Measurements from ENCODE around the gene PQBP1.
"Not testable (repeated sequence)": the region's sequence is repeated elsewhere in the genome, so short reads cannot be mapped to it uniquely, and the experiment has no call there.

The PQBP1 gene

GRCh38 chrX:48897625-48898306, at the start of gene PQBP1, which contains the start of gene TIMM17B:
Gene PQBP1 (plus strand): TSS chrX:48897930. CDS start chrX:48898510, 580 bp downstream.
Gene TIMM17B (minus strand): TSS chrX:48897768. CDS start chrX:48897749, 19 bp downstream.
- Mint-ChIP-seq H3K4me3 (peak within 1 kb of the TSS; percentile 95), H3K4me1 (ENCODE audit: low read depth) (peaks cover 17% of the 10 kb centered on the region), H3K9me3 (no peaks in the 10 kb centered on the region), H3K27ac (peak within 1 kb of the TSS; percentile 99), H3K36me3 (ENCODE audit: low read depth) (peaks cover 15% of the 10 kb centered on the region), H3K27me3 (ENCODE audit: low read depth) (no peaks in the 10 kb centered on the region)

GRCh38 chrX:48848847-48849246, 48.9 kb upstream of the PQBP1 start:
- Mint-ChIP-seq H3K4me1 (ENCODE audit: low read depth) (peaks cover 4% of the 10 kb centered on the region), H3K36me3 (ENCODE audit: low read depth) (no peaks in the 10 kb centered on the region), H3K9me3 (no peaks in the 10 kb centered on the region), H3K4me3 (no peak overlapping the region), H3K27me3 (ENCODE audit: low read depth) (peaks cover 6% of the 10 kb centered on the region), H3K27ac (no peak overlapping the region)

GRCh38 chrX:48852857-48853256, 44.9 kb upstream of the PQBP1 start:
- H3K27ac Mint-ChIP-seq: no peak overlapping the region
- H3K4me3 Mint-ChIP-seq: no peak overlapping the region
- H3K4me1 Mint-ChIP-seq (ENCODE audit: low read depth): peaks cover 9% of the 10 kb centered on the region
- no peaks in the 10 kb centered on the region for H3K36me3 Mint-ChIP-seq (ENCODE audit: low read depth)
- H3K9me3 Mint-ChIP-seq: no peaks in the 10 kb centered on the region
- peaks cover 23% of the 10 kb centered on the region for H3K27me3 Mint-ChIP-seq (ENCODE audit: low read depth)

GRCh38 chrX:48853494-48853893, 44.2 kb upstream of the PQBP1 start:
- H3K4me3 Mint-ChIP-seq; H3K9me3 Mint-ChIP-seq; H3K36me3 Mint-ChIP-seq (ENCODE audit: low read depth); H3K27ac Mint-ChIP-seq; H3K4me1 Mint-ChIP-seq (ENCODE audit: low read depth): not testable (repeated sequence)
- peaks cover 23% of the 10 kb centered on the region for H3K27me3 Mint-ChIP-seq (ENCODE audit: low read depth)

GRCh38 chrX:48854121-48854804, 43.5 kb upstream of the PQBP1 start:
- H3K27ac Mint-ChIP-seq; H3K4me1 Mint-ChIP-seq (ENCODE audit: low read depth); H3K9me3 Mint-ChIP-seq; H3K4me3 Mint-ChIP-seq; H3K36me3 Mint-ChIP-seq (ENCODE audit: low read depth): not testable (repeated sequence)
- peaks cover 17% of the 10 kb centered on the region for H3K27me3 Mint-ChIP-seq (ENCODE audit: low read depth)

GRCh38 chrX:48854898-48855297, 42.8 kb upstream of the PQBP1 start:
- peaks cover 5% of the 10 kb centered on the region for H3K4me1 Mint-ChIP-seq (ENCODE audit: low read depth)
- no peaks in the 10 kb centered on the region for H3K36me3 Mint-ChIP-seq (ENCODE audit: low read depth)
- H3K9me3 Mint-ChIP-seq: no peaks in the 10 kb centered on the region
- no peak overlapping the region for H3K4me3 Mint-ChIP-seq
- H3K27ac Mint-ChIP-seq: no peak overlapping the region
- H3K27me3 Mint-ChIP-seq (ENCODE audit: low read depth): peaks cover 17% of the 10 kb centered on the region

GRCh38 chrX:48864210-48864609, 33.5 kb upstream of the PQBP1 start:
- H3K4me1 Mint-ChIP-seq (ENCODE audit: low read depth): no peaks in the 10 kb centered on the region
- H3K36me3 Mint-ChIP-seq (ENCODE audit: low read depth): no peaks in the 10 kb centered on the region
- no peaks in the 10 kb centered on the region for H3K9me3 Mint-ChIP-seq
- H3K4me3 Mint-ChIP-seq: no peak overlapping the region
- H3K27ac Mint-ChIP-seq: no peak overlapping the region
- peaks cover 6% of the 10 kb centered on the region for H3K27me3 Mint-ChIP-seq (ENCODE audit: low read depth)

GRCh38 chrX:48872017-48872416, 25.7 kb upstream of the PQBP1 start:
- H3K27me3 Mint-ChIP-seq (ENCODE audit: low read depth); H3K4me3 Mint-ChIP-seq: not testable (repeated sequence)

GRCh38 chrX:48876944-48877343, 20.8 kb upstream of the PQBP1 start:
- H3K4me3 Mint-ChIP-seq; H3K9me3 Mint-ChIP-seq; H3K27ac Mint-ChIP-seq; H3K36me3 Mint-ChIP-seq (ENCODE audit: low read depth); H3K4me1 Mint-ChIP-seq (ENCODE audit: low read depth): not testable (repeated sequence)
- H3K27me3 Mint-ChIP-seq (ENCODE audit: low read depth): peaks cover 11% of the 10 kb centered on the region

More at GRCh38 chrX:48872017-48872416, 25.7 kb upstream of the PQBP1 start:
- not testable (repeated sequence) for H3K36me3 Mint-ChIP-seq (ENCODE audit: low read depth); H3K4me1 Mint-ChIP-seq (ENCODE audit: low read depth); H3K9me3 Mint-ChIP-seq; H3K27ac Mint-ChIP-seq

- Mint-ChIP-seq H3K4me3 (no peak overlapping the region), H3K27ac (no peak overlapping the region), H3K4me1 (ENCODE audit: low read depth) (no peaks in the 10 kb centered on the region), H3K9me3 (no peaks in the 10 kb centered on the region), H3K27me3 (ENCODE audit: low read depth) (peaks cover 3% of the 10 kb centered on the region), H3K36me3 (ENCODE audit: low read depth) (no peaks in the 10 kb centered on the region)
Observed at GRCh38 chrX:48883729-48884128, 14.0 kb upstream of the PQBP1 start.

- not testable (repeated sequence) for H3K4me3 Mint-ChIP-seq, H3K27ac Mint-ChIP-seq
Observed at GRCh38 chrX:48886586-48886985, 11.1 kb upstream of the PQBP1 start.

GRCh38 chrX:48890296-48890925, 7.3 kb upstream of the PQBP1 start:
- Mint-ChIP-seq H3K27ac (peak overlapping the region; percentile 83), H3K4me3 (peak overlapping the region; percentile 89), H3K9me3 (no peaks in the 10 kb centered on the region), H3K4me1 (ENCODE audit: low read depth) (peaks cover 18% of the 10 kb centered on the region), H3K27me3 (ENCODE audit: low read depth) (no peaks in the 10 kb centered on the region), H3K36me3 (ENCODE audit: low read depth) (peaks cover 5% of the 10 kb centered on the region)

More at GRCh38 chrX:48886586-48886985, 11.1 kb upstream of the PQBP1 start:
- H3K27me3 Mint-ChIP-seq (ENCODE audit: low read depth); H3K9me3 Mint-ChIP-seq; H3K36me3 Mint-ChIP-seq (ENCODE audit: low read depth); H3K4me1 Mint-ChIP-seq (ENCODE audit: low read depth): not testable (repeated sequence)

- Mint-ChIP-seq H3K36me3 (ENCODE audit: low read depth) (peaks cover 6% of the 10 kb centered on the region), H3K27ac (peak overlapping the region; percentile 83), H3K4me3 (peak overlapping the region; percentile 89), H3K27me3 (ENCODE audit: low read depth) (no peaks in the 10 kb centered on the region), H3K9me3 (no peaks in the 10 kb centered on the region), H3K4me1 (ENCODE audit: low read depth) (peaks cover 18% of the 10 kb centered on the region)
Observed at GRCh38 chrX:48890934-48891401, 6.8 kb upstream of the PQBP1 start.

GRCh38 chrX:48891402-48892288, 6.1 kb upstream of the PQBP1 start:
- H3K4me3 Mint-ChIP-seq: peak overlapping the region; percentile 68
- no peaks in the 10 kb centered on the region for H3K27me3 Mint-ChIP-seq (ENCODE audit: low read depth)
- peaks cover 22% of the 10 kb centered on the region for H3K4me1 Mint-ChIP-seq (ENCODE audit: low read depth)
- H3K9me3 Mint-ChIP-seq: no peaks in the 10 kb centered on the region
- H3K27ac Mint-ChIP-seq: peak overlapping the region; percentile 26
- H3K36me3 Mint-ChIP-seq (ENCODE audit: low read depth): peaks cover 6% of the 10 kb centered on the region

Measured in T-helper 1 cell treated with Interleukin-12 subunit alpha and Interleukin-12 subunit beta and Interleukin-4 antibody, amounts not matched to agents 30 μg/mL and 1 μg/mL, for 36 hours (primary cell).